GM10847 (cell line): ENCODE measurements around the gene EPB41L3.

ENCODE experiments used
- POLR2A ChIP-seq: IDR thresholded peaks from 2 replicates; pipeline ENCODE4 v1.6.1; 2011; ENCODE audit not compliant: insufficient read length; ENCODE audit errors: extremely low read depth

The EPB41L3 gene

GRCh38 chr18:5513947-5514346, 29.9 kb downstream of the EPB41L3 start:
- TF ChIP-seq POLR2A, result no peak

- TF ChIP-seq POLR2A, result no peak
Measured at GRCh38 chr18:5512176-5512575, 31.6 kb downstream of the EPB41L3 start.

GRCh38 chr18:5510135-5510846, 33.5 kb downstream of the EPB41L3 start:
- TF ChIP-seq POLR2A, result no peak

GRCh38 chr18:5508821-5509220, 35.0 kb downstream of the EPB41L3 start:
- no peak for TF ChIP-seq POLR2A

- TF ChIP-seq POLR2A, result no peak
Measured at GRCh38 chr18:5507756-5508155, 36.0 kb downstream of the EPB41L3 start.

GRCh38 chr18:5506174-5506573, 37.6 kb downstream of the EPB41L3 start:
- TF ChIP-seq POLR2A, result no peak

GRCh38 chr18:5503740-5504139, 40.1 kb downstream of the EPB41L3 start:
- no peak for TF ChIP-seq POLR2A

- no peak for TF ChIP-seq POLR2A
Measured at GRCh38 chr18:5500158-5500939, 43.4 kb downstream of the EPB41L3 start.

- no peak for TF ChIP-seq POLR2A
Measured at GRCh38 chr18:5498452-5498851, 45.3 kb downstream of the EPB41L3 start.

- TF ChIP-seq POLR2A, result no peak
Measured at GRCh38 chr18:5496305-5496704, 47.5 kb downstream of the EPB41L3 start.

- no peak for TF ChIP-seq POLR2A
Measured at GRCh38 chr18:5490753-5491480, 52.9 kb downstream of the EPB41L3 start.

- no peak for TF ChIP-seq POLR2A
Measured at GRCh38 chr18:5488844-5489243, 55.0 kb downstream of the EPB41L3 start.

- TF ChIP-seq POLR2A, result no peak
Measured at GRCh38 chr18:5484526-5484925, 59.3 kb downstream of the EPB41L3 start.

GRCh38 chr18:5481621-5482020, 62.2 kb downstream of the EPB41L3 start:
- TF ChIP-seq POLR2A, result no peak

GRCh38 chr18:5478261-5478660, 65.5 kb downstream of the EPB41L3 start:
- TF ChIP-seq POLR2A, result no peak
